GM19324 (cell line): Measurements from ENCODE around the gene RNF151.
"Not testable (repeated sequence)": the region's sequence is repeated elsewhere in the genome, so short reads cannot be mapped to it uniquely, and the experiment has no call there.

Source experiments
- ATAC-seq: cut with Tn5 transposase; IDR thresholded peaks from one replicate; pipeline ENCODE4 v1.9.1; 2021; ENCODE audit warnings: mild to moderate bottlenecking, moderate library complexity; ENCODE audit not compliant: unreplicated experiment, low FRiP score

Gene RNF151

GRCh38 chr16:1938316-1938715, 28.3 kb upstream of the RNF151 start:
- ATAC-seq: no peak

- ATAC-seq: no peak
Observed at GRCh38 chr16:1938910-1939309, 27.7 kb upstream of the RNF151 start.

DNA sequence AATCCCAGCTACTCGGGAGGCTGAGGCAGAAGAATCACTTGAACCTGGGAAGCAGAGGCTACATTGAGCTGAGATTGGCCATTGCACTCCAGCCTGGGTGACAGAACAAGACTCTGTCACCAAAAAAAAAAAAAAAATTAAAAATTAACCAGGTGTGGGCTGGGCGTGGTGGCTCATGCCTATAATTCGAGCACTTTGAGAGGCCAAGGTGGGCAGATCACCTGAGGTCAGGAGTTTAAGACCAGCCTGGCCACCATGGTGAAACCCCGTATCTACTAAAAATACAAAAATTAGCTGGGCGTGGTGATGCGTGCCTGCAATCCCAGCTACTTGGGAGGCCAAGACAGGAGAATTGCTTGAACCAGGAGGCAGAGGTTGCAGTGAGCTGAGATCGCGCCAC, 26.8 kb upstream of the RNF151 start:
- not testable (repeated sequence) for ATAC-seq

GRCh38 chr16:1940273-1941161, 26.1 kb upstream of the RNF151 start:
- ATAC-seq: no peak

- no peak for ATAC-seq
Observed at GRCh38 chr16:1941162-1942046, 25.3 kb upstream of the RNF151 start.

DNA sequence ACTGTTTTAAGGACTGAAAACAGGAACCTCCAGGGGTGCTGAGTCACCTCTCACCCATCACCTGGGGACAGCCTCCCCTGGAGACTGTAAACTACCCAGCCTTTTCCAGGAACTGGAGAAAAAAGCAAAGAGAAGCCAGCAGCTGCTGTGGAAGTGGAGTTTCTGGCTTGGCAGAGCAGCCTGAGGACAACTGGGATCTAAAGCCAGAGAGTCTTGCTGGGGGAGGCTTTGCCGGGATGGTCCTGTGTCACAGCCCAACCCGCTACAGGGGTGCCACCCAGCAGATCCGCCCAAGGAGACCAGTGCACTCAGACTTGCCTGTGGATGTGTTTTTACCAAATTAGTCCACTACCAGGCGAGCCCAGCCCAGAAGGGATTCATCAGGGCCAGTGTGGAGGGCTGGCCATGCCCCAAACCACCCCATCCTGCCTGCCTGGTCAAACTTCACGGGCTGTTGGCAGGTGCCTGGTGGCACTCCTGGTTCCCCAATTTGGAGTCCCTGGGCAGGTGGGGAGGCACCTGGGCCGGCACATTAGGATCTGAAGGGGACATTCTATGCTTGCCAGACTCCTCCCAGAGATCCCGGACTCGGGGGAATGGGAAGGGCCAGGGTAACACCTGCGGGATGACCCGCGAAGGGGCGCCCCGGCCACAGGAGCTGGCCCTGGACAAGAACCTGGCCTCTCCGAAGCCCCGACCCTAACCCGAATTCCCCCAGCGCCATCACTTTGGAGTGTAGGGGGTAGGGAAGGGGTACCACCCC, 24.4 kb upstream of the RNF151 start:
- ATAC-seq: no peak

DNA sequence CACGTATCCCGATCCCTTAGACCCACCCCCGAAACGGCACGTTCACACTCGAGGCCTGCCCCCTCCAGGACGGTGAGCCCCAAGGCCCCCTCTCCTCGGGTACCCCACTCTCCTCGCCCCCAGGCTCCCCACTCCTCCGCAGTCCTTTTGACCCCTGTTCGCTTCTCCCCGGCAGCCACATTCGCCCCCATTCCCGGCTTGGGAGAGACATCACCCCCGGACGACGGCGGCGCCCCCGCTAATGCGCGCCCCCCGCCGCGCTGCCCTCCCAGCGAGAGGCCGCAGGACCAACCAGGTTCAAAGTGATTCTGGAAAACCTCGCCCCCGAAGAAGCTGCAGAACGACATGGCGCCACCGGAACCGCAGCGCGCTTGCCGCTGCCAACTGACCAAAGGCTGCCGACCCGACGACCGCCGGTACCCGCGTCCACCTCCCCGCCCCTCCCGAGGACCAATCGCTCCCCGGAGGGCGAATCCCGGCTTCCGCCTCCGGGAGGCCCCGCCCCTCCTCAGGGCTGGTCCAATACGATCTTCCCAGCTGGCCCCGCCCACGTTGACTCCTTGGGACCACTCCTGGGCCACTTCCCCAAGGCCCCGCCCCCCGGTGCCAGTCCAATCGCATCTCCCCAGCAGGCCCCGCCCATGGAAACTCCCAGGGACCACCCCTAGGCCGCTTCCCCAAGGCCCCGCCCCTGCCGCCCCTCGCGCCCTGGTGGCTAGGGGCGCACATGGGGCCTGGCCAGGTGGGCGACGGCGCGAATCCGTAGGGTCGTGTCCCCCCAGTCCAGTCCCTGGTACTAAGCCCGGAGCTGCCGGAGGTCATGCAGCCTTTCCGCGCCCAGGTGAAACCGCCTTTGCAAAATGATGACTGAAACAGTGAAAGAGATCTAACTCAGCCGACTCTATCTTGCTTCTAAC, 23.6 kb upstream of the RNF151 start, which contains the start of gene MSRB1:
MSRB1 (minus strand) TSS at position 390 of the 917 bp plus-strand sequence; CDS start at position 347, 43 bp downstream.
- peak; percentile 89 for ATAC-seq

DNA sequence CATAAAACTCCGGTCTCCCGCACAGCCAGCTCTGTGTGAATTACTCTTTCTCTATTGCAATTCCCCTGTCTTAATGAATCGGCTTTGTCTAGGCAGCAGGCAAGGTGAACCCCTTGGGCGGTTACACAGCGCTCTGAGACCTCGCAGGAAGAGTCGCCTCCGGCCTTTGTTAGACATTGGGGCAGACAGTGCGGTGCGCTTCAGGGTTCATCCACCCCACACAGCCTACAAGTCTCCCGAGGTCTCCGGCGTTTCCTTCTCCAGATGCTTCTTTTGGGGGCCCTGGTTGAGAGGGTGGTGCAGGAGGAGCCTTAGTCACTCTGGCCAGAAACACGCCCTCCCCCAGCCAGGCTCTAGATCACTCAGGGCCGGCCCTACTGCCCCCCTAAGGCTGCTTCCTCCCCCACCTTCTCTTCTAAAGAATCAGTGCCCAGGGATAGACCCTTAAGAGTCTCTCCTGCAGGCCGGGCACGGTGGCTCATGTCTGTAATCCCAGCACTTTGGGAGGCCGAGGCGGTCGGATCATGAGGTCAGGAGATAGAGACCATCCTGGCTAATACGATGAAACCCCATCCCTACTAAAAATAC, 21.9 kb upstream of the RNF151 start:
- no peak for ATAC-seq

GRCh38 chr16:1945559-1946391, 20.9 kb upstream of the RNF151 start:
- no peak for ATAC-seq

GRCh38 chr16:1946495-1947368, 19.9 kb upstream of the RNF151 start:
- no peak for ATAC-seq

GRCh38 chr16:1947369-1947670, 19.3 kb upstream of the RNF151 start:
- ATAC-seq: no peak

DNA sequence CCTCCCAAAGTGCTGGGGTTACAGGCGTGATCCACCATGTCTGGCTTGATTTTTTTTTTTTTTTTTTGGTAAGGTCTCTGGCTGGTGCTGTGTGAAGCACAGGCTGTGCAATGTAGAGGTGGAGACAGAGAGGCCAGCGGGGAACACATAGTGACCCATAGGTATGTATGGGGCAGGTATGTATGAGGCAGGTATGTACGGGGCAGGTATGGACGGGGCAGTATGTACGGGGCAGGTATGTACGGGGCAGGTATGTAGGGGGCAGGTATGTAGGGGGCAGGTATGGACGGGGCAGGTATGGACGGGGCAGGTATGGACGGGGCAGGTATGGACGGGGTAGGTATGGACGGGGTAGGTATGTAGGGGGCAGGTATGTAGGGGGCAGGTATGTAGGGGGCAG, 17.1 kb upstream of the RNF151 start:
- no peak for ATAC-seq

GRCh38 chr16:1950047-1950446, 16.6 kb upstream of the RNF151 start:
- no peak for ATAC-seq

- no peak for ATAC-seq
Observed at GRCh38 chr16:1950559-1950958, 16.1 kb upstream of the RNF151 start.

GRCh38 chr16:1953734-1954133, 12.9 kb upstream of the RNF151 start:
- ATAC-seq: no peak

DNA sequence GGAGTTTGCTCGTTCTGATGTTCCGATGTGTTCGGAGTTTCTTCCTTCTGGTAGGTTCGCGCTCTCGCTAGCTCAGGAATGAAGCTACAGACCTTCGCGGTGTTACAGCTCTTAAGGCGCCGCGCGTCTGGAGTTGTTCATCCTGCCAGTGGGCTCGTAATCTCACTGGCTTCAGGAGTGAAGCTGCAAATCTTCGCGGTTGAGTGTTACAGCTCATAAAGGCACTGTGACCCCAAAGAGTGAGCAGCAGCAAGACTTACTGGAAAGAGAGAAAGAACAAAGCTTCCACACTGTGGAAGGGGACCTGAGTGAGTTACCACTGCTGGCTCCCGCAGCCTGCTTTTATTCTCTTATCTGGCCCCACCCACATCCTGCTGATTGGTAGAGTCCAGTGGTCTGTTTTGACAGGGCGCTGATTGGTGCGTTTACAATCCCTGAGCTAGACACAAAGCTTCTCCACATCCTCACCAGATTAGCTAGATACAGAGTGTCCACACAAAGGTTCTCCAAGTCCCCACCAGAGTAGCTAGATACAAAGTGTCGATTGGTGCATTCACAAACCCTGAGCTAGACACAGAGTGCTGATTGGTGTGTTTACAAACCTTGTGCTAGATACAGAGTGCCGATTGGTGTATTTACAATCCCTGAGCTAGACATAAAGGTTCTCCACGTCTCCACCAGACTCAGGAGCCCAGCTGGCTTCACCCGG, 9.1 kb upstream of the RNF151 start:
- ATAC-seq: not testable (repeated sequence)

DNA sequence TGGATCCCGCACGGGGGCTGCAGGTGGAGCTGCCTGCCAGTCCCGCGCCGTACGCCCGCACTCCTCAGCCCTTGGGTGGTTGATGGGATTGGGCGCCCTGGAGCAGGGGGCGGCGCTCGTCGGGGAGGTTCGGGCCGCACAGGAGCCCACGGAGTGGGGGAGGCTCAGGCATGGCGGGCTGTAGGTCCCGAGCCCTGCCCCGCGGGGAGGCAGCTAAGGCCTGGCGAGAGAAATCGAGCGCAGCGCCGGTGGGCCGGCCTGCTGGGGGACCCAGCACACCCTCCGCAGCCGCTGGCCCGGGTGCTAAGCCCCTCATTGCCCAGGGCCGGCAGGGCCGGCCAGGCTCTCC, 8.5 kb upstream of the RNF151 start:
- ATAC-seq: not testable (repeated sequence)
